IPS-NIHi7 (cell line): ENCODE results near the gene RASSF6.
A peak's percentile ranks its signal among the peaks of the same experiment; 100 is the strongest.
"Not testable (repeated sequence)": the region's sequence is repeated elsewhere in the genome, so short reads cannot be mapped to it uniquely, and the experiment has no call there.

ENCODE experiments used
- DNase-seq: peaks from one replicate; pipeline ENCODE4 v3.0.0; 2012; ENCODE audit warnings: mixed read lengths; ENCODE audit errors: extremely low spot score

Gene RASSF6

GRCh38 chr4:73612032-73612431 lies 8.2 kb downstream of the RASSF6 start:
- no peak for DNase-seq

DNA sequence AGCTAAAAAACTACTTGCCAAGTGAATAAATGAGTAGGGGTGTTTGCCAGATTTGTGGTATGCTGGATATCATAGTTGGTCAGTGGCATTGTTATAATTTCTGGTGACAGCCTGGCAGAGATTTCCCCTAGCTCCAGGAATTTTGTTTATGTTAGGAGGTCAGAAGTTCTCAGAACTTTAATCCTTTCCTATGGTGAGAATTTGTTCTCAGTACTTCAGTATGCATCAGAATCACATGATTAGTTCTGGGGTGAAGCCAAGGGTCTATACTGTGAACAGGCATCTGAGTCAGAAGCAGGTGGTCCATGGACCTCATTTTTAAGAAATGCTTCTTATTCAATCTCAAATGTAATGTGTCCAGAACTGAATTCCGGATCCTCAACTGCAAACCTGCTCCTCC lies 10.5 kb downstream of the RASSF6 start:
- DNase-seq, result no peak

GRCh38 chr4:73608689-73609594 lies 11.3 kb downstream of the RASSF6 start:
- no peak for DNase-seq

DNA sequence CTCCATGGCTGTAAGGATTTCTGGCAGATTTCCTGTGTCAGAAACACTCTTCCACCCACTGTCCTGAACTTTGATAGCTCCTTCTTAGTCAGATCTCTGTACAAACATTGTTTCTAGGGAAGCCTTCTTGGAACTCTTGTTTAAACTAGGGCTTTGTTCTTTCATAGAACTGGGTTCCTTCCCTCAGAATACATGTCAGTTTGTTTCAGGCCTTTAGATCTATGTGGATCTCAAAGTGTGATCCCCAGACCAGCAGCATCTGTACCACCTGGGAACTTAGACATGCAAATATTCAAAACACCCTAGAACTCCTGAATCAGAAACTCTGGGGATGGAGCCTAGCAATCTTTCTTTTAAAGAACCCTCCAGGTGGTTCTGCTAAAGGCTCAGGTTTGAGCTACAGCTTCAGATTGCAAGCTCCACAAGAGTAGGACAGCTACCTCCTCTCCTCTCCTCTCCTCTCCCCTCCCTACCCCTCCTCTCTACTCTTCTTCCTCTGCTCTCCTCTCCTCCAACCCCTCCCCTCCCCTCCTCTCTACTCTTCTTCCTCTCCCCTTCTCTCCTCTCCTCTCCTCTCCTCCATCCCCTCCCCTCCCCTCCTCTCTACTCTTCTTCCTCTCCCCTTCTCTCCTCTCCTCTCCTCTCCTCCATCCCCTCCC lies 12.7 kb downstream of the RASSF6 start:
- no peak for DNase-seq

GRCh38 chr4:73606465-73606974 lies 13.7 kb downstream of the RASSF6 start:
- no peak for DNase-seq

- DNase-seq, result no peak
Measured at GRCh38 chr4:73603854-73604584, 16.2 kb downstream of the RASSF6 start.

DNA sequence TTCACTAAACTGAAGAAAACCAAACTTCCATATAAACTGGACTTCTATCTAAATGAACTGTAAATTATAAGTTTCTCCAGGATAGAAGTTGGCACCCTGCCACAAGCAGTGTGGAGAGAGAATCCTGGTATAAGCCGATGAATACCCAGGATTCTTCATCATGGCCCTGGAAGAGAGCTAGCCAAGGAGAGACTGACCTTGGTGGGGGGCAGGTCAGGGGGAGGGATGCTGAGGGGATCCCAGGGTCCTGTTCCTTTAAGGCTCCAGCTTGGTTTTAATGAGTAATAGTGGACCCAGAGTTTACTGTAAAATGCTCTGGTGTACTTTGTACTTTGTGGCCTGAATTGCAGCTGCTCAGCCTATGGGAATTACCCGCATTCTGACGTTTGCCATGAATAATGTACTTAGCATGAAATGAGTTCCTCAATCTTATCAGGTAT lies 16.9 kb downstream of the RASSF6 start:
- no peak for DNase-seq

- DNase-seq, result no peak
Measured at GRCh38 chr4:73600954-73601353, 19.3 kb downstream of the RASSF6 start.

DNA sequence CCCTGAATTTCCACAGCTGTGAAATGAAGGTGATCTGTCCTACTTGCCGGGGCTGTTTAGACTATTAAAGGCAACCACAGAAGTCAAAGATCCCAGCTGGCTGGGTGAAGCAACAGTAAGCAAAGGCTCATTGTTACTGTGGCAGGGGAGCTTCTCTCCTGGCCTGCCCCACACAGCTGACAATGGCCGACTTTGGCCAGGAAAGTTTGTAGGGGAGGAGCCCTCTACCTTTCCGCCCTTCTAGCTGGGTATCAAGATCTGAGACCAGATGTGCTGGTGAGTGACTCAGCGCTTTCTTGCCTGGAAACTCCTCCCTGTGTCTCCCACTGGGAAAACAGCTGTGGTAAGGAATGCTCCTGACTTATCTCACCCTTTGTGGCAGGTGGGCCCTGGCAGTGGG lies 21.1 kb downstream of the RASSF6 start:
- peak; percentile 50 for DNase-seq

- DNase-seq, result no peak
Measured at GRCh38 chr4:73597594-73597993, 22.6 kb downstream of the RASSF6 start.

- not testable (repeated sequence) for DNase-seq
Measured at GRCh38 chr4:73597183-73597582, 23.1 kb downstream of the RASSF6 start.

DNA sequence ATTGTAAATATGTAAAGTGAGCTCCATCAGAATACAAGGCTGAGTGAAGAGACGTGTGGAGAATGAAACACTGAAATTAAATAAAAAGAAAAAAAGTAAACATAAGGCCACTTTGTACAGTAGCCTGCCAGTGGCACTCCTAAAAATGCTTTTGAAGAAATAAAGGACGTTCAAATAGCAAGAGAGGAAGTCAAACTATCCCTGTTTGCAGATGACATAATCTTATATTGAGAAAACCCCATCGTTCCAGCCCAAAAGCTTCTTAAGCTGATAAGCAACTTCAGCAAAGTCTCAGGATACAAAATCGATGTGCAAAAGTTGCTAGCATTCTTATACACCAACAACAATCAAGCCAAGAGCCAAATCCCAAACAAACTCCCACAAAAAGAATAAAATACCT lies 24.2 kb downstream of the RASSF6 start:
- no peak for DNase-seq

DNA sequence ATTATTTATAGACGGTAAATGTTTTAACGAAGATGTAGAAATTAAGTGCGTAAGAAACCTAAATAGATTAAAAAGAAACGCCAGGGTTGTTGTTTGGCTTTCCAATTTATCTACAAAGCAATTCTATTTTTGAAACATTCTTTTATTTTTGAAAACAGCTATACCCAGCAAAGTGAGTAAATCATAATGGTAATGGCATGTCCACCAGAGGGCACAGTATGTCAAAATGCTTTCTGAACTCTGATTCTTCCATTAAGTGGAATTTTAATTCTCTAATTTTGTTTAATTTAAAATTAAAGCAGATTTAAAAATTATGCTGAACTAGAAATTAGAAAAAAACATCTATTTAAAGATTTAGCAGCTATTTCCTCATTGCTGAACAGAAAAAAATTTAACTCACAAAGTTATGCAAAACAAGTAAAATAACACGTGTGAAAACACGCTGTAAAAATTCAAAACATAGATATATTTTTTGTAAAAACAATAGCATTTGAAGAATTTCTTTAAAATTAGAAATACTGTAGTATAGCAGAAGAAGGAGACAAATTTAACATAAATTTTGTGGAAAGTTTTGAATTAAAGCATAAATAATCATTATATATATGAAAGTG lies 26.5 kb downstream of the RASSF6 start:
- DNase-seq, result no peak

- no peak for DNase-seq
Measured at GRCh38 chr4:73589887-73590801, 30.1 kb downstream of the RASSF6 start.

GRCh38 chr4:73589261-73589847 lies 30.9 kb downstream of the RASSF6 start:
- no peak for DNase-seq

DNA sequence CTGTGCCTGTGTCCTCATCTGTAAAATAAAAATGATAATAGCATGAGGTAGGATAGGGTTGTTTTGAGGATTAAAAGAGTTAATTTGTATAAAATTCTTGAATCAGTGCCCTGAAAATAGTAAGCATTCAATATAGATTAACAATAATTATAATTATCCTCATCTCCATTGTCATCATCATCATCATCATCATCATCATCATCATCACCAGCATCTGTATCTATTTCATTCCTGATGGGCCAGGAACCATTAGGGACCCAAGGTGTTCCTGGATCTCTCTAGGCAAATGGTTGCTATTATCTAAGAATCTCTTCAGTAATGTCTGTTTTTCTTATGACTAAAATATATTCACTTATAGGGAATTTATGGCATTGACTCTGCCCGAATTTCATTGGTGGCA lies 31.6 kb downstream of the RASSF6 start:
- DNase-seq, result no peak

- no peak for DNase-seq
Measured at GRCh38 chr4:73586666-73587065, 33.6 kb downstream of the RASSF6 start.

- DNase-seq, result no peak
Measured at GRCh38 chr4:73586040-73586439, 34.2 kb downstream of the RASSF6 start.

DNA sequence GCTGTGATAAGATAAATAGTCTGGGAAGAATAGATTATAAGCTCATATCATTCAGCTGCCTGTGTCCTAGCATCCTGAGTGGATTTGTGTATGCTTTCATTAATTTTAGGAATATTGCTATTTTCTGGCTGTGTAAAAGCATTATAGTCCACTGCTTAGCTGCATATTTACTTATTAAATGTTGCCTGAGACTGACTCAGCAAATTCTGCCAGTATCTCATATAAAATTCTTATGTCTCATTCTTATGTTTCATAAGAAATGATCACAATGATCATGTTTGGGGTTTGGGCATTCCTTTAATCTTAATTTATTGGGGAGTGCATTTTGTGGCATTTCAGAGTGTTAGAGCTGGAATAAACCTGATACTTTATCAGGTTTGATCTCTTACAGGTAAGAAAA lies 34.9 kb downstream of the RASSF6 start:
- DNase-seq, result no peak

DNA sequence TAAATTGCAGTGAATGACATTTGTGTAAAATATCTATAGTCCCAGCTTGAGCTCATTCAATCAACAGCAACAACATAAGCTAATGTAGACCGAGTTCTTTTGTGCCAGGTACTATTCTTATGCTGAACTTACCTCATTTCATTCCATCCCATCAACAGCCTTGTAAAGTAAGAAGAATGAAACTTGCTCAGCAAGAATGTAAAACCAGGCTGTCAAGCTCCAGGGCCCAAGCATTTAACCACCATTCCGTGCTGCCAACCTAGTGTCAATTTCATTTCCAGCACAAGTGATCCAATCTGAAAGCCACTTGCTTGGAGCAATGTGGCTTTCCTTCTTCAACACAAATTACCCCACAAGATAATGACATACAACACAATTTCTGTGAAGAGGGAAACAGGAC lies 36.6 kb downstream of the RASSF6 start:
- DNase-seq, result peak; percentile 44
